Nucleus accumbens (tissue), 56 donors: ENCODE measurements around the gene GRAMD1A.
"Not testable (repeated sequence)": the region's sequence is repeated elsewhere in the genome, so short reads cannot be mapped to it uniquely, and the experiment has no call there.

Experiments
- DNase-seq, 56 donors: peaks; one replicate each; lab custom pipeline; 2025; lab: John Stamatoyannopoulos, UW

Gene GRAMD1A

DNA sequence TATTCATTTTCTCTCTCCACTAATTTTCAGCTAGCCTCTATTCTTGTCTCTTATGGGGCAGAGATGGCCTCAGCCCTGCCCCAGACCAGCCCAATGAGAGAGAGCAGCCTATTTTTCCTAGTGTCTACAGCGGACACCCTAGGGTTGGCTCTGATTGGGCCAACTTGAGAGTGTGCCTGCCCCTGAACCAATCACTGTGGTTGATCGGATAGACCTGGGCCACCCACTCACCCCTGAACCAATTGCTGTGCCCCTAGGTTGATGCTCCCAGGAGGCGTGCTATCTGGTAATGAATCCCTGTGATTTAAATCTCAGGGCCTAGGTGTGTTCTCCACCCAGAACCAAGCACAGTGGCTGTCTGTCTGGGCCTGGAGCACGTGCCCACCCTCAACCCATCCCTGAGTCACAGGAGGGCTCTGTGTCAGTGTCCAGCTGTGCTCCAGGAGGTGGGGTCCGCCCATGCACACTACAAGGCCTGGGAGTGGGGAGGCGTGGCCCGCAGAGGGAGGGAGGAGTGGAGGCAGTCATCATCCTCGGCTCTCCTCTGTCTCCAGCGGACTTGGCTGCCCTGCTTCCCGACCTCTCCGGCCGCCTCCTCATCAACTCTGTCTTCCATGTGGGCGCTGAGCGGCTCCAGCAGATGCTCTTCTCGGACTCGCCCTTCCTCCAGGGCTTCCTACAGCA lies 15.3 kb downstream of the GRAMD1A start:
- DNase-seq, result no peak

DNA sequence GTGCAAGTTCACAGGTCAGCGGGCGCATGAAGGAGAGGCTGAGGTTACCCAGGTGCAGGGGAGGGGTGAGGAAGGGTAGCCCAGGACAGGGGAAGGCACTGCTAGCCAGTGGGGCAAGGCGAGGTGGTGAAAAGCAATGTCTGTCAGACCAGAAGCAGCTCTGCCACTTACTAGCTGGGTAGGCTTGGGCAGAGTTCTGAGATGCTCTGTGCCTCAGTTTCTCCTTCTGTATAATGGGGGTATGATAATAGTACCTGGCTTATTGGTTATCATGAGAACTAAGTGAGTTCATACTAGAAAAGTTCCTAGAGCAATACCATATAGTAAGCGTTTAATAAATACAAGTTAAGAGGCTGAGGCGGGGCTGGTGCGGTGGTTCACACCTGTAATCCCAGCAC lies 15.8 kb downstream of the GRAMD1A start:
- no peak for DNase-seq

DNA sequence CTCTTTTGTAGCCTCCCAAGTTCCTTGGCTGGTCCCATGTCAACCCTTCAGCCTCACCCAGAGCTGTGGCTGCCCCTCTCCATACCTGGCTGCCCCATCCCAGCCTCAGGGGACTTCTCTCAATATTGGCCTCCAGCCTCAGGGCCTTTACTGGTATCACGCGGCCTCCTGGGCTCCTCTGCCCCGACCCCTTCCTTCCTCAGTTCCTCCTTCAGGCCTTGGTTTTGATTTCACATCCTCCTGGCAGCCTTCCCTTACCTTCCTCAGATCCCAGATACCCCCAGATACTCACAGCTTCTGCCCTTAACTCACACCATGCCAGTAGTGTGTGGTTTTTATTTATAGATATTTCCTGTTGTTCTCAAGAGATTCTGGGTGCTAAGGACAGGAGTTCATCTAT lies 17.4 kb downstream of the GRAMD1A start:
- DNase-seq, result peak in 9 of 56 donors; percentile 7 to 46 (median 14)

DNA sequence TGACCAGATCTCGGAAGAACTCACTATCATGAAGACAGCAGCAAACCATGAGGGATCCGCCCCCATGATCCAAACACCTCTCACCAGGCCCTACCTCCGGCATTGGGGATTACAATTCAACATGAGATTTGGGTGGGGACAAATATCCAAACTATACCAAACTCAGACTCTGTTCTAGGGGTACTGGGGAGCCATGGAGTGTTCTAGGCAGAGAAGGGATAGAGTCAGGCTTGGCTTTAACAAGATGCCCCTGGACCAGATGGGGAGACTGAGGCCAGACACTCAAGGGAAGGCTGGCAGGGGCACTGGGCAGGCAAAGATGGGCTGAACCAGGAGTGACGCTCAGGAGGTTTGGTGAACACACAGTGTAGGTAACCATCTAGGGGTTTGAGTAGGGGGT lies 18.3 kb downstream of the GRAMD1A start:
- DNase-seq, result no peak

DNA sequence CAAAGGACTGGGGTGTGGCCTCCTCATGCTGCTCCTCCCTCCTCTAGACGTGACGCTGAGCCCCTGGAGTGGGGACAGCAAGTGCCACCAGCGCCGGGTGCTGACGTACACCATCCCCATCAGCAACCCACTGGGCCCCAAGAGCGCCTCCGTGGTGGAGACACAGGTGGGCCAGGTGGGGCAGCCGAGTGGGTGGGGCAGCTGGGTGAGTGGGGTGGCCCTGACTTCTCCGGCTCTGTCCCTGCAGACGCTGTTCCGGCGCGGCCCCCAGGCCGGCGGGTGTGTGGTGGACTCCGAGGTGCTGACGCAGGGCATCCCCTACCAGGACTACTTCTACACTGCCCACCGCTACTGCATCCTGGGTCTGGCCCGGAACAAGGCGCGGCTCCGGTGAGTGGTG lies 19.0 kb downstream of the GRAMD1A start:
- no peak for DNase-seq

DNA sequence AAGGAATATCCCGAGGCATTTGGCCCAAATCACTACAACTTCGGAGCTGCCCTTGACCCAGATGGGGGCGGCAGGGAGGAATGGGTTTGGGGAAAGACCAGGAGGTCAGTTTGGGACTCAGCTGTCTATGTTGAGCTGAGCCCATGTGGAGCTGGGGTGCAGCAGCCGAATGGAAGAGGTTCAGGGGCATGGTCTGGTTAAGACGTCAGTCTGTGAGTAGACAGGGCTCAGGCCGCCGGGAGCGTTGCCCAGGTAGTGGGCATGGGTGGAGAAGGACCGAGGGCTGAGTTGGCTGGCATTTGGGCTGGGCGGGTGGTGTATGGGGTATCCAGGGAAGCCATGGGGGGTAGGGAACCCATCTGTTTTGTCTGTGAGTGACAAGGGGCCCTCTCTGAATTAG lies 20.9 kb downstream of the GRAMD1A start:
- no peak for DNase-seq

DNA sequence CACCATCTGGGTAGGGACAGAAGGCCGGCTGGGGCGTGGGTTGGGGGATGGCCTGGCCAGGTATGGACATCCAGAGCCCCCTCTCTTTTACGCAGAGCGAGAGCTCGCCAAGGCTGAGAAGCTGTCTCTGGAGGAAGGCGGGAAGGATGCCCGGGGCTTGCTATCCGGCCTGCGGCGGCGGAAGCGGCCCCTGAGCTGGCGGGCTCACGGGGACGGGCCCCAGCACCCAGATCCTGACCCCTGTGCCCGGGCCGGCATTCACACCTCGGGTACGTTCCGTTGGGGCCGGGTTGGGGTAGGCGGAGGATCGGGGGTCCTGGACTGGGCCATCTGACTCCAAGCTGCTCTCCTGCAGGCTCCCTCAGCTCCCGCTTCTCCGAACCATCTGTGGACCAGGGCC lies 21.5 kb downstream of the GRAMD1A start:
- no peak for DNase-seq

DNA sequence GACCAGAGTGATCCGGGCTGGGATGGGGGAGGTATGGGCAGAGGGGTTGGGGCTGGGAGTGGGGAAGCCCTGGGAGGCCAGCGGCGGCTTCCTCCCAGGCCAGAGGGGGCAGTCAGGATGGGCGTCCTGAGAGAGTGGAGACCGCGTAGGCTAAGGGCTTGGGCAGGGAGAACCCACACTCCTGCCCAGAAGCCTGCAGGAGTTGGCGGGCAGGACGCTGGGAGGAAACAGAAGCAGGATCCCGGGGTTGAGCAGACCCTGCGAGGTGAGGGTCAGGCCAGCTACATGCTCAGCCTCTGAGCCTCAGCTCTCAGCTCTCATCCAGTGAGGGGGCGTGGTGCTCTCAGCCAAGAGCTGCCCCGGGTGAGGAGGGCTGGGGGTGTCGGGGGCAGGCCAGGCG lies 22.3 kb downstream of the GRAMD1A start:
- DNase-seq, result no peak

DNA sequence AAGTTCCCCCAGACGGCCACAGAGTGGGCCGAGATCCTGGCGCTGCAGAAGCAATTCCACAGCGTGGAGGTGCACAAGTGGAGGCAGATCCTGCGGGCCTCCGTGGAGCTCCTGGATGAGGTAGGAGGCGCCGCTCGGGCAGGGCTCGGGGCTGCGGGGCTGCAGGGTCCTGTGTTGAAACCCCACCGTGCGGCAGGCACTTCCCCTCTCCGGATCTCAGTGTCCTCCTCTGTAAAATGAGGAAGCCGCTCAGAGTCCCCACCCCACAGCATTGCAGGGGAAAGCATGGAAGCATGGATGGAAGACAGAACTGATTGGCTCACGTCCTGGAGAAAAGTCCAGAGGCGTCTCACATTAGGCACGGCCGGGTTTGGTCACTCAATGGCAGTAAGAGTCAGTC lies 23.3 kb downstream of the GRAMD1A start:
- peak in 1 of 56 donors; percentile 28 for DNase-seq

DNA sequence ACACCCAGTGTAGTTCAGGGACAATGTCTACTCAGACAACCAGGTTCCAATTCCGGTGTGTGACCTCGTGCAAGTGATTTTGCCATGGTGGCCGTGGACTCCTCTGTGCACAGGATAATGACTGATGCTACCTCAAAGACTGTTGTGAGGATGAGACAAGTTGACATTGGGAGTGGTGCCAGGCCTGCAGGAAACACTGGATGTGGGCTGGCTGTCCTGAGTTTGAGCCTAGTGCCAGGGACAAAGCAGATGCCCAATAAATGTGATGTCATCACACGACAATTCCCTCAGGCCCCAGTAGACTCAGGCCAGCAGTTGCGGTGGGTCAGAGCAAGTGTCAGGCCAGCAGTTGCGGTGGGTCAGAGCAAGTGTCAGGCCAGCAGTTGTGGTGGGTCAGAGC lies 24.0 kb downstream of the GRAMD1A start:
- no peak for DNase-seq

DNA sequence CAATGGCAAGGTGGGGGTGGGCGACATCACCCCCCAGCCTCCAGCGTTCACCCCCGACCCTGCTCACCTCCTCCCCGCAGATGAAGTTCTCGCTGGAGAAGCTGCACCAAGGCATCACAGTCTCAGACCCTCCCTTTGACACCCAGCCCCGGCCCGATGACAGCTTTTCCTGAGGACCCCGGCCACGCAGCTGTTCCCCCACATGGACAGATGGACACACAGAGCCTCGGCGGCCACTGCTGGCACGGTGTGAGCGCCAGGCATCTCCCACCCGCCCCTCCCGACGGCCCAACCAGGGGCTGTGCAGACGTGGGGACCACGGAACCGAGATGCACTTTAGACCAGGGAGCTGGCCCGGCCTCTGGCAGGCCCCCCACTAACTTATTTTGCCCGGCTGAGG lies 25.8 kb downstream of the GRAMD1A start:
- DNase-seq, result no peak

DNA sequence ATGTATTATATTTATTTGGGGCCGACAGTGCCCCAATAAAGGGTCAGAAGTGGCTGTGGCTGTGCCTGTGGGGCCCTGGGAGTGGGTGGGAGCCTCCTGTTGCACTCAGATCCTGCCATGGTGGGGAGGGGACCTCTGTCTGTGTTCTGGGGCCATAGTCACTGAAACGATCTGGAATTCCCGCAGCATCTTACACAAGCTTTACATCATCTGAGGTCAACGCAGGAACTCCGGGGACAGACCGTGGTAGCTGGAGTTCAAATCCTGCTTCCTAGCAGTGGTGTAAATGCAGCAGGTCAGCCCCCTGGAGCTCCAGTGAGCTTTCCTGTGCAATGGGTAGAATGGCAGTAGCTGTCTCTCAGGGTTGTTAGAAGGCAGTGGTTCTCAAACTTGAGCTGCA lies 26.3 kb downstream of the GRAMD1A start:
- DNase-seq, result no peak

DNA sequence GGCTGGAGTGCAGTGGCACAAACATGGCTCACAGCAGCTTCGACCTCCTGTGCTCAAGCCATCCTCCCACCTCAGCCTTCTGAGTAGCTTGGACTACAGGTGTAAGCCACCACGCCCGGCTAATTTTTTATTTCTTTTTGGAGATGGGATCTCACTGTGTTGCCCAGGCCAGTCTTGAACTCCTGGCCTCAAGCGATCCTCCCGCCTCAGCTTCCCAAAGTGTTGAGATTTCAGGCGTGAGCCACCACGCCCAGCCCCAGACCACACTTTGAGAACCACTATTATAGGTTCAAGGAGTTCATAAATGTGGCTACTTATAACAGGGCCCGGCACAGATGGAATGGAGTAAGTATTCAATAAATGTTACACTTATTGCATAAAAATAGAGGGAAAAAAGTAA lies 26.9 kb downstream of the GRAMD1A start:
- DNase-seq, result no peak

DNA sequence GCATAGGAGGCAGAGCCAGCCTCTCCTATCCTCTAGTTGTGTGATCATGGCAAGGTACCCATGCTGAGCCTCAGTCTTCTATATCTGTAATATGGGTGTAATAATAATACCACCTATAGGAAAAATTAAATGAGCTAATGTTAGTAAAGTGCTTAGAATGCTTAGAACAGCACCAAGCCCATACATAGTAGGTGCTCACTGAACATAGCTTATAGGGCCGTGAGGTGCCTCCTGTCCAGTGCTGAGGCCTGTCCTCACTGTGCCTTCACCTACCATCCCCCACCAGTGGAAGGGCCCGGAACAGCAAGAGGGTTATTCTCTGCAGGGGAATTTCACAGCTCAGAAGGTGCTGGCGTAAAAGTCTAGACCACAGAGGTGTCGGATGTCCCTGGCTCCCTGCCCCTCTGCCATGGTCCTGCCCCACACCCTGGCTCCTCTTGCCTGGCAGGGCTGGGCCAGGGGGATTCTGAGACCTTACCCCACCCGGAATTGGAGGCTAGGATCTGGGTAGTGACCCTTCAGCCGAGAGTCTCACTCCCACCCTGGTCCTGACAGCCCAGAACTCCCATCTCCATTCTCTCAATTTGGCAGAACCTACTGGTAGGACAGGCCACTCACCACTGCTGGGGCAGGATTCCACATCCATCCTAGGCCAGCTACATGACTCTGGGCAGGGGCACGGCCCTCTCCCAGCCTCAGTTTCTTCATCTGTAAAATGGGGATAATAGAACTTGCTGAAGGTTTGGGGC lies 27.9 kb downstream of the GRAMD1A start:
- no peak for DNase-seq

DNA sequence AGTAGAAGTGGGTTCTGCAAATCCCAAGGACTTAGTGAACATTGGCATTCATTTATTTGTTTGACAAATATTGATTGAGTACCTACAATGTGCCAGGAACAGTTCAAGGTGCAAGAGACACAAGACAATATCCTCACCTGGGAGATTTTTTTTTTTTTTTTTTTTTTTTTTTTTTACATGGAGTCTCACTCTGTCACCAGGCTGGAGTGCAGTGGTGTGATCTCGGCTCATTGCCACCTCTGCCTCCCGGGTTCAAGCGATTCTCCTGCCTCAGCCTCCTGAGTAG lies 28.4 kb downstream of the GRAMD1A start:
- DNase-seq, result not testable (repeated sequence)

DNA sequence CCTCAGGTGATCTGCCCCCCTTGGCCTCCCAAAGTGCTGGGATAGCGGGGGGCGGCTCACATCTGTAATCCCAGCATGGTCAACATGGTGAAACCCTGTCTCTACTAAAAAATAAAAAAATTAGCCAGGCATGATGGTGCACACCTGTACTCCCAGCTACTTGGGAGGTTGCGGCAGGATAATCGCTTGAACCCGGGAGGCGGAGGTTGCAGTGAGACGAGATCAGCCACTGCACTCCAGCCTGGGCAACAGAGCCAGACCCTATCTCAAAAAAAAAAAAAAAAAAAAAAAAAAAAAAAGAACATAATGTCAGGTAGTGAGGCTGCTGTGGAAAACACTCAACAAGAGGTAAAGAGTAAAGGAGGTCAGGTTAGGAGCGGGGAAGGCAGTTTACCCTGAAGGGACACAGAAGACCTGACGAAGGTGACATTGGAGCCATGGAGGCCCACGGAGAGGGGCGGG lies 29.2 kb downstream of the GRAMD1A start:
- DNase-seq, result not testable (repeated sequence)

DNA sequence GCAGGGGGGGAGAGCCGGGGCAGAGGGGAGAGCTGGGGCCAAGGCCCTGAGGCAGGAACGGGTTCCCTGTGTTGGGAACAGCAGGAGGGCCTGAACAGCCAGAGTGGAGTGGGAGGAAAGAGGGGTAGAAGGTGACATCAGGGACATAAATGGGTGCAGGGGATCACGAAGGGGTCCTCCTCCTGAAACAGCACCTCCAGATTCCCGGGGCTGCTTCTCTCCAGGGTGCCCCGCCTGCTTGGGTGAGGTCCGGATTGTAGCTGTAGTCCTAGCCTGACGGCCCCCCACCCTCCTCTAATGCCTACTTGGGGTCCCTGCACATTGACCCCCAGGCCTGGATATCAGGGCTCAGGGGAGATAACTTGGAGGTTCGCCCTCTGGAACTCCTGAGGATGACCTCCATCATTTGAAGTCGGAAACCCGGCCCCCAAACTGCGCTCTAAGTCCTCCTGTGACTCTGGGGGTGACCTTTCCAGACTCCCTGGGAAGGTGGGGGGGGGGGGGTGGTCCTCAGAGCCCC lies 29.7 kb downstream of the GRAMD1A start:
- no peak for DNase-seq

DNA sequence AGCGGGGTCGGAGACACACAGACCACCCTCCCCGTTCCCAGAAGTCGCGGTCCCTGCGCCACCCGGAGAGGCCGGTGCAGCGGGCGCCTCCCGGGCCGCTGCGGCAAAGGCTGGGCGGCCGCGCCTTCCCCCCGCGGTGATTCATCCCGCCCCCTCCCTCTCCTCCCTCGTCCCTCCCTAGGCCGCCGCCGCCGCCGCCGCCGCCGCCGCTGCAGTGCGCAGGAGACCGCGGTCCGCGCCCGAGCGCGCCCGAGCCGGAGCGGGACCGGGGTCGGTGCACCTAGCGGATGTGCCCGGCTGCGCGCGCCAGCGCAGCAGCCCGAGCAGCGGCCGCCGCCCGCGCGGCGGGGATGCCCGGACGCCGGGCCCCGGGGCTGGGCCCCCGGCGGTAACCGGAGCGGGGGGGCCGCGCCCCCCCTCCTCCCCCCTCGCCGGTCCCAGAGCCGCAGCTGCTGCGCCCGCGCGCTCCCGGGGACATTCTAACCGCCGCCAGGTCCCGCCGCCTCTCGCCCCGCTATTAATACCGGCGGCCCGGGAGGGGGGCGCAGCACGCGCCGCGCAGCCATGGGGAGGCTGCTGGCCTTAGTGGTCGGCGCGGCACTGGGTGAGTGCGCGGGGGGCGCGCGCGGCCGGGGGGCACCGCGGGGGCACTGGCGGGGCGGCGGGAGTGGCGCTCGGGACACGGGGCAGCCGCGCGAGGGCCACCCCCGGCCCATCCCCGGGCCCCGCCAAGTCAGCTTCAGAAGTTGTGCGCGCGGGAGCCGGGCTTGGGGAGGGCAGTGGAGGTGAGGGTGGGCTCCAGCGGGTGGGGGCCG lies 30.3 kb downstream of the GRAMD1A start, which contains the start of gene SCN1B:
Gene SCN1B (plus strand): TSS at position 214 of the 815 bp plus-strand sequence. CDS start 351 bp downstream, at position 565.
- DNase-seq, result peak in 38 of 56 donors; percentile 7 to 70 (median 38)

DNA sequence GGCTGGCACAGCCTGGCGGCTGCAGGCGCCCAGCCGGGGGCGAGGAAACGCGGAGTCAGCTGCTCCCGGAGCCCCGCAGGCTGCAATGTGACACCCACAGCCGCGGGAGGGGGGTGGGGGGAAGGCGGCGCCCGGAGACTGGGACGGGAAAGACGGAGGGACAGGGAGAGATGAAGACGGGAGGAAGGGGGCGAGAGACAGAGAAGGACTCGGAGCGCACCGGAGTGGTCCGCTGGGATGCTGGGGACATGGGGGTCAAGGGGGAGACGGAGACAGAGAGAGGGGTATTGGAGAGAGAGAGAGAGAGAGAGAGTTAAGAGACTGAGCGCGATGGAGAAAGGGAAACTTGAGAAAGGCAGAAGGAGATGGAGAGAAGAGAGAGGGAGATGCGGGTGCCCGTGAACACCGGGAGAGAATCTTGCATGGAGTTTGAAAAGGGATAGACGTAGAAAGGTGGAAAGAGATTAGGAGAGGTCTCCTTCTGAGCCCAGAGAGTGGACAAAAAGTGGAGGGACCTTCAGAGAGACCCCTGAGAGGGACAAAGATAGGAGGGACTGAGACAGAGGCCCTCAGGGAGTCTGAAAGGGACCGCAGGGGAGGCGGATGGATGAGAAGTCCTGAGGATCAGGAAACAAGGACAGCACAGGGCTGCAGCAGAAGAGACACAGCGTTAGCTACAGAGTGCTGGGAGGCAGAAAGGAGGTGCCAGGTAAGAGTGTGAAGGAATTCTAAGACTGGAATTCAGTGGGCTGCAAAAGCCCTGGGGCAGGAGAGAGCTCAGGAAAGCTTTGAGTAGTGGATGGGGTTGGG lies 31.2 kb downstream of the GRAMD1A start:
- peak in 32 of 56 donors; percentile 5 to 65 (median 29) for DNase-seq

DNA sequence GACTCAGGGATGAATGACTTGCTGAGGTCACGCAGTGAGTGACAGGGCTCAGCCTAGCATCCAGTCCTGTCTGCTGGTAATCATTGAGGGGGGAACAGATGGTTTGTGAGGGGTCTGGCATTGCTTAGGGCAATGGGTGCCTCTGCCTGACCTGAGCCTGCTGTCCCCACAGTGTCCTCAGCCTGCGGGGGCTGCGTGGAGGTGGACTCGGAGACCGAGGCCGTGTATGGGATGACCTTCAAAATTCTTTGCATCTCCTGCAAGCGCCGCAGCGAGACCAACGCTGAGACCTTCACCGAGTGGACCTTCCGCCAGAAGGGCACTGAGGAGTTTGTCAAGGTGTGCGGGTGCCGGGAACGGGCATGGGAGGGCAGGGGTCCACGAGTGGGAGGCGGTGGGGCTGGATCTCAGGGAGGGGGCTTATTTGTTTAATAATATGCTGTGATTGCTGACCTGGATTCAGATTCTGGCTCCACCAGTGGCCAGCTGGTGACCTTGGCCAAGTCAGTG lies 32.3 kb downstream of the GRAMD1A start:
- DNase-seq, result no peak
